HEK293 (cell line): Measurements from ENCODE around the gene STK39.

Experiments used
- CTCF ChIA-PET: fragments of 350-600 bp; formaldehyde crosslinking; extraction: SDS; loops from one replicate; lab custom pipeline; 2021; ENCODE audit warnings: antibody characterized with exemption; lab: Yijun Ruan, JAX
- POLR2A ChIA-PET: fragments of 300-600 bp; formaldehyde crosslinking; extraction: SDS; loops from one replicate; lab custom pipeline; 2020; ENCODE audit warnings: antibody characterized with exemption, inconsistent platforms; lab: Yijun Ruan, JAX
- H3K27ac ChIP-seq: fragments of 200-500 bp; sonication (Bioruptor generic); 2 replicates; pipeline ENCODE4 v1.5.1; 2014; ENCODE audit warnings: low read depth, low read length, control low read depth, inconsistent platforms; ENCODE audit errors: extremely low read depth
- H3K36me3 ChIP-seq, 2 experiments: fragments of 200-500 bp in 1 of 2; sonication (Bioruptor generic) in 1 of 2; 1 replicate in 1 of 2; 2 replicates in 1 of 2; pipeline ENCODE4 v1.5.1; 2014 to 2017; ENCODE audit warnings: inconsistent platforms in 2 of 2, low read length in 2 of 2; ENCODE audit not compliant: control insufficient read depth in 2 of 2, insufficient read depth in 1 of 2
- H3K4me1 ChIP-seq: fragments of 200-500 bp; sonication (Bioruptor generic); 2 replicates; pipeline ENCODE4 v1.5.1; 2014; ENCODE audit warnings: mild to moderate bottlenecking, low read length, inconsistent platforms; ENCODE audit not compliant: control insufficient read depth, insufficient read depth
- H3K4me3 ChIP-seq: 2 replicates; pipeline ENCODE4 v1.5.1; 2011; ENCODE audit warnings: low read depth, mild to moderate bottlenecking, control low read depth, low read length, moderate library complexity
- H3K9me3 ChIP-seq: fragments of 200-500 bp; sonication (Bioruptor generic); 2 replicates; pipeline ENCODE4 v1.5.1; 2014; ENCODE audit warnings: low read depth, low read length, inconsistent platforms; ENCODE audit not compliant: control insufficient read depth, insufficient read depth
- EGR2 ChIP-seq: fragments of 450-650 bp; formaldehyde crosslinking; IDR thresholded peaks from 2 replicates; pipeline ENCODE4 v1.5.1; 2016; ENCODE audit warnings: low read depth, missing biosample characterization, missing genetic modification characterization
- HOXC10 ChIP-seq: sonication (generic); formaldehyde crosslinking; IDR thresholded peaks from 2 replicates; pipeline ENCODE4 v1.8.1; 2023; ENCODE audit warnings: mild to moderate bottlenecking, missing genetic modification reagents
- KLF7 ChIP-seq: fragments of 450-650 bp; formaldehyde crosslinking; IDR thresholded peaks from 2 replicates; pipeline ENCODE4 v1.5.1; 2016; ENCODE audit warnings: missing biosample characterization, missing genetic modification characterization, borderline replicate concordance
- MEIS1 ChIP-seq: sonication (generic); formaldehyde crosslinking; IDR thresholded peaks from 2 replicates; pipeline ENCODE4 v1.8.1; 2022; ENCODE audit warnings: missing genetic modification reagents, mild to moderate bottlenecking, borderline replicate concordance
- OSR2 ChIP-seq: fragments of 450-650 bp; formaldehyde crosslinking; IDR thresholded peaks from 2 replicates; pipeline ENCODE4 v1.5.1; 2016; ENCODE audit warnings: missing biosample characterization, missing genetic modification characterization
- PATZ1 ChIP-seq: fragments of 450-650 bp; formaldehyde crosslinking; IDR thresholded peaks from 2 replicates; pipeline ENCODE4 v1.5.1; 2016; ENCODE audit warnings: missing biosample characterization, missing genetic modification characterization
- PRDM1 ChIP-seq: fragments of 450-650 bp; formaldehyde crosslinking; IDR thresholded peaks from 2 replicates; pipeline ENCODE4; 2016; ENCODE audit warnings: missing biosample characterization, missing genetic modification characterization
- PRDM6 ChIP-seq: fragments of 450-650 bp; formaldehyde crosslinking; IDR thresholded peaks from 2 replicates; pipeline ENCODE4 v1.5.1; 2017; ENCODE audit warnings: missing biosample characterization, missing genetic modification characterization
- RBAK ChIP-seq: fragments of 450-650 bp; formaldehyde crosslinking; IDR thresholded peaks from 2 replicates; pipeline ENCODE4 v1.5.1; 2016; ENCODE audit warnings: missing biosample characterization, missing genetic modification characterization
- SP2 ChIP-seq: fragments of 450-650 bp; formaldehyde crosslinking; IDR thresholded peaks from 2 replicates; pipeline ENCODE4 v1.5.1; 2016; ENCODE audit warnings: missing biosample characterization, missing genetic modification characterization
- TRIM28 ChIP-seq: IDR thresholded peaks from 2 replicates; pipeline ENCODE4 v1.6.1; 2011; ENCODE audit warnings: low read length, control low read depth, borderline replicate concordance
- ZEB2 ChIP-seq: fragments of 450-650 bp; formaldehyde crosslinking; IDR thresholded peaks from 2 replicates; pipeline ENCODE4 v1.5.1; 2016; ENCODE audit warnings: missing biosample characterization, missing genetic modification characterization
- ZNF133 ChIP-seq: fragments of 450-650 bp; formaldehyde crosslinking; IDR thresholded peaks from 2 replicates; pipeline ENCODE4 v1.5.1; 2016; ENCODE audit warnings: missing biosample characterization, missing genetic modification characterization
- ZNF148 ChIP-seq: fragments of 450-650 bp; formaldehyde crosslinking; IDR thresholded peaks from 2 replicates; pipeline ENCODE4 v1.5.0; 2017; ENCODE audit warnings: missing biosample characterization, missing genetic modification characterization, borderline replicate concordance
- ZNF423 ChIP-seq: fragments of 450-650 bp; formaldehyde crosslinking; IDR thresholded peaks from 2 replicates; pipeline ENCODE4 v1.5.1; 2016; ENCODE audit warnings: missing biosample characterization, missing genetic modification characterization
- ZNF48 ChIP-seq: fragments of 450-650 bp; formaldehyde crosslinking; IDR thresholded peaks from 2 replicates; pipeline ENCODE4 v1.5.1; 2016; ENCODE audit warnings: missing biosample characterization, missing genetic modification characterization
- ZNF585B ChIP-seq: fragments of 450-650 bp; formaldehyde crosslinking; IDR thresholded peaks from 2 replicates; pipeline ENCODE4 v1.5.1; 2016; ENCODE audit warnings: missing biosample characterization, missing genetic modification characterization
- TF ChIP-seq, protein P1 (sequence below): fragments of 450-650 bp; formaldehyde crosslinking; IDR thresholded peaks from 2 replicates; pipeline ENCODE4 v1.5.1; 2017; ENCODE audit warnings: missing biosample characterization, missing genetic modification characterization
- TF ChIP-seq, protein P2 (sequence below): fragments of 450-650 bp; formaldehyde crosslinking; IDR thresholded peaks from 2 replicates; pipeline ENCODE4 v1.5.1; 2016; ENCODE audit warnings: missing biosample characterization, missing genetic modification characterization

STK39 gene

DNA sequence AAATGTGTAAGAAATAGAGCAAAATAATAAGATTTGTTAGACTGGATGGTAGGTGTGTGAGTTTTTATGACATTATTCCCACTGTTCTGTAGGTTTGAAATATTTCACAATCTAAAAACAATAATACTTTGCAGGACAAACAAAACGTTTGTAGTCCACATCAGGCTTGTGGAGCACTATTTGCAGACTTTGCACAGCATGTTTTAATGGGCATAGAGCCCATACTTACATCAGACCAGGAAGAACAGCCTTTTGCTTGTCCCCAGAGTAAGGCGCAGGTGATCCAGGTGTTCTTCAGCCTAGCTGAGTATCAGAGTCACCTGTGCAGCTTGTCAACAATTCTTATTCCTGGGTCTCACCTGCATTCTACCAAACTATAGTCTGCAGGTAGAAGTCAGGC is 9.1 kb upstream of the STK39 start (continued):
- no peak for TF ChIP-seq PATZ1 (tag by site-specific recombination)

- CTCF ChIA-PET = no interaction called here
- no peaks in the 10 kb centered on the region for H3K9me3 ChIP-seq
- no peaks in the 10 kb centered on the region for H3K36me3 ChIP-seq
- no peak overlapping the region for H3K27ac ChIP-seq
- H3K4me1 ChIP-seq = no peaks in the 10 kb centered on the region
- TF ChIP-seq ZNF585B (no peak), ZNF148 (tag by site-specific recombination) (no peak), ZEB2 (tag by site-specific recombination) (no peak), ZNF48 (tag by site-specific recombination) (no peak), RBAK (tag by site-specific recombination) (no peak), MEIS1 (CRISPR knock-in tag) (no peak), HOXC10 (CRISPR knock-in tag) (no peak), OSR2 (tag by site-specific recombination) (no peak)
- TF ChIP-seq, protein P1, sequence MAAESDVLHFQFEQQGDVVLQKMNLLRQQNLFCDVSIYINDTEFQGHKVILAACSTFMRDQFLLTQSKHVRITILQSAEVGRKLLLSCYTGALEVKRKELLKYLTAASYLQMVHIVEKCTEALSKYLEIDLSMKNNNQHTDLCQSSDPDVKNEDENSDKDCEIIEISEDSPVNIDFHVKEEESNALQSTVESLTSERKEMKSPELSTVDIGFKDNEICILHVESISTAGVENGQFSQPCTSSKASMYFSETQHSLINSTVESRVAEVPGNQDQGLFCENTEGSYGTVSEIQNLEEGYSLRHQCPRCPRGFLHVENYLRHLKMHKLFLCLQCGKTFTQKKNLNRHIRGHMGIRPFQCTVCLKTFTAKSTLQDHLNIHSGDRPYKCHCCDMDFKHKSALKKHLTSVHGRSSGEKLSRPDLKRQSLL (tag by site-specific recombination) = no peak
- TF ChIP-seq, all 188 proteins: peak for 0
- no peak overlapping the region for H3K4me3 ChIP-seq
- POLR2A ChIA-PET = no interaction called here
These were observed 8.5 kb upstream of the STK39 start for GRCh38 chr2:168255866-168256265.

GRCh38 chr2:168255103-168255502 is 7.7 kb upstream of the STK39 start:
- H3K27ac ChIP-seq = no peak overlapping the region
- CTCF ChIA-PET = no interaction called here

DNA sequence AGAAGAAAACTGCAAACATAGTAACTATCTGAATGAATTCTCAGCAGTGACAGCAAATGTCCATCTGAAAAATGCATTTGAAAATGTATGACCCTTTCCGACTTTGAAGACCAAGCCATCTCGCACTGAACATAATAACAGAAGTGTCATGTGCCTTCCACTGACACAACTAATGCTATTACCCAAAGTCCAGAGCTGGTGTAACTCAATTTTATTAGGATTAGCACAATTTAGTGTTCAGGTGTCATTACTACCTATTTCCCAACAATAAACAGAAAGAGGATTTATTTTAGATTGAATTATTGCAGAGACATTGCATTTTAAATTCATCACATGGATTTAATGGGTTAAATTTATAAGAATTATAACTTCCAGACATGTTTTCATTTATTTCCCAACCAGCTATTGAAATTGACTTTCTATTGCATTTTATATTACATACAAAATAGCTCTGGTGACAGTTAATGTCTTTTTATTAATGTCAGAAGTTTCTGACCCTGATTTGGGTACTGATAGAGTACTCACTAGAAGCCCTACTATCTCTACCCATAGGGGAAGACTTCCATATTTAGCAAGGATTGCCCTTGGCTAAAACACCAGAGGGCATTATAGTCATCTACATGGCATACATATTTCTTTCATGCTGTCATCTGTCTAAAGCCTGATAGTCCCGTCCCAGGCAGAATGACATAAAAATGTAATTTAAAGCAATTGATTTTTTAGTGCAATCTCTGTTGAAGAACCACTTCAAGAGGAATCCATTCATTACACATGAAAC is 7.0 kb upstream of the STK39 start:
- H3K4me1 ChIP-seq = no peaks in the 10 kb centered on the region
- no peak overlapping the region for H3K4me3 ChIP-seq
- no peaks in the 10 kb centered on the region for H3K36me3 ChIP-seq
- H3K9me3 ChIP-seq = no peaks in the 10 kb centered on the region
- no peak overlapping the region for H3K27ac ChIP-seq
- CTCF ChIA-PET = no interaction called here
- POLR2A ChIA-PET = interaction anchor here (0.6 kb wide), 1 partner anchor 136 kb away, joined by 5 read pairs; no protein-coding TSS in a partner anchor
- TF ChIP-seq PRDM6 (tag by site-specific recombination) (no peak), ZNF423 (no peak), SP2 (tag by site-specific recombination) (no peak), PRDM1 (tag by site-specific recombination) (no peak), EGR2 (tag by site-specific recombination) (no peak), ZNF133 (tag by site-specific recombination) (no peak)
- TF ChIP-seq, protein P2, sequence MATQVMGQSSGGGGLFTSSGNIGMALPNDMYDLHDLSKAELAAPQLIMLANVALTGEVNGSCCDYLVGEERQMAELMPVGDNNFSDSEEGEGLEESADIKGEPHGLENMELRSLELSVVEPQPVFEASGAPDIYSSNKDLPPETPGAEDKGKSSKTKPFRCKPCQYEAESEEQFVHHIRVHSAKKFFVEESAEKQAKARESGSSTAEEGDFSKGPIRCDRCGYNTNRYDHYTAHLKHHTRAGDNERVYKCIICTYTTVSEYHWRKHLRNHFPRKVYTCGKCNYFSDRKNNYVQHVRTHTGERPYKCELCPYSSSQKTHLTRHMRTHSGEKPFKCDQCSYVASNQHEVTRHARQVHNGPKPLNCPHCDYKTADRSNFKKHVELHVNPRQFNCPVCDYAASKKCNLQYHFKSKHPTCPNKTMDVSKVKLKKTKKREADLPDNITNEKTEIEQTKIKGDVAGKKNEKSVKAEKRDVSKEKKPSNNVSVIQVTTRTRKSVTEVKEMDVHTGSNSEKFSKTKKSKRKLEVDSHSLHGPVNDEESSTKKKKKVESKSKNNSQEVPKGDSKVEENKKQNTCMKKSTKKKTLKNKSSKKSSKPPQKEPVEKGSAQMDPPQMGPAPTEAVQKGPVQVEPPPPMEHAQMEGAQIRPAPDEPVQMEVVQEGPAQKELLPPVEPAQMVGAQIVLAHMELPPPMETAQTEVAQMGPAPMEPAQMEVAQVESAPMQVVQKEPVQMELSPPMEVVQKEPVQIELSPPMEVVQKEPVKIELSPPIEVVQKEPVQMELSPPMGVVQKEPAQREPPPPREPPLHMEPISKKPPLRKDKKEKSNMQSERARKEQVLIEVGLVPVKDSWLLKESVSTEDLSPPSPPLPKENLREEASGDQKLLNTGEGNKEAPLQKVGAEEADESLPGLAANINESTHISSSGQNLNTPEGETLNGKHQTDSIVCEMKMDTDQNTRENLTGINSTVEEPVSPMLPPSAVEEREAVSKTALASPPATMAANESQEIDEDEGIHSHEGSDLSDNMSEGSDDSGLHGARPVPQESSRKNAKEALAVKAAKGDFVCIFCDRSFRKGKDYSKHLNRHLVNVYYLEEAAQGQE (tag by site-specific recombination) = no peak

More at GRCh38 chr2:168255103-168255502, 7.7 kb upstream of the STK39 start:
- TF ChIP-seq TRIM28 (no peak), KLF7 (no peak)
- Histone ChIP-seq H3K9me3 (no peaks in the 10 kb centered on the region), H3K36me3 (no peaks in the 10 kb centered on the region), H3K4me1 (no peaks in the 10 kb centered on the region), H3K4me3 (no peak overlapping the region)
- POLR2A ChIA-PET = no interaction called here
